Astrocyte (in vitro differentiated cells and primary cell): ENCODE measurements around the gene LCE1B.

Source experiments
- EZH2 ChIP-seq: IDR thresholded peaks from 2 replicates; pipeline ENCODE4 v1.6.1; 2012; ENCODE audit warnings: mild to moderate bottlenecking, low read length, inconsistent platforms; ENCODE audit not compliant: insufficient read depth
- TF ChIP-seq, protein P1 (sequence below): IDR thresholded peaks from 2 replicates; pipeline ENCODE4 v1.5.1; 2011; ENCODE audit warnings: low read depth, mild to moderate bottlenecking, inconsistent platforms, low read length, moderate library complexity; ENCODE audit not compliant: insufficient read depth

GRCh38 chr1:152795686-152796085 is 16.1 kb upstream of the LCE1B start:
- TF ChIP-seq EZH2 = no peak
- TF ChIP-seq, protein P1, sequence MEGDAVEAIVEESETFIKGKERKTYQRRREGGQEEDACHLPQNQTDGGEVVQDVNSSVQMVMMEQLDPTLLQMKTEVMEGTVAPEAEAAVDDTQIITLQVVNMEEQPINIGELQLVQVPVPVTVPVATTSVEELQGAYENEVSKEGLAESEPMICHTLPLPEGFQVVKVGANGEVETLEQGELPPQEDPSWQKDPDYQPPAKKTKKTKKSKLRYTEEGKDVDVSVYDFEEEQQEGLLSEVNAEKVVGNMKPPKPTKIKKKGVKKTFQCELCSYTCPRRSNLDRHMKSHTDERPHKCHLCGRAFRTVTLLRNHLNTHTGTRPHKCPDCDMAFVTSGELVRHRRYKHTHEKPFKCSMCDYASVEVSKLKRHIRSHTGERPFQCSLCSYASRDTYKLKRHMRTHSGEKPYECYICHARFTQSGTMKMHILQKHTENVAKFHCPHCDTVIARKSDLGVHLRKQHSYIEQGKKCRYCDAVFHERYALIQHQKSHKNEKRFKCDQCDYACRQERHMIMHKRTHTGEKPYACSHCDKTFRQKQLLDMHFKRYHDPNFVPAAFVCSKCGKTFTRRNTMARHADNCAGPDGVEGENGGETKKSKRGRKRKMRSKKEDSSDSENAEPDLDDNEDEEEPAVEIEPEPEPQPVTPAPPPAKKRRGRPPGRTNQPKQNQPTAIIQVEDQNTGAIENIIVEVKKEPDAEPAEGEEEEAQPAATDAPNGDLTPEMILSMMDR = no peak
